Activated CD8-positive, alpha-beta T cell treated with anti-CD3 and anti-CD28 coated beads for 36 hours (primary cell): ENCODE data around the gene KPNA1. TPM values are rescaled to one million over a fixed set of nuclear protein-coding genes. Genes with fewer than 3 reads are reported as not detected.

Source experiments
- ATAC-seq: fragments of 200-7000 bp; cut with Tn5 transposase; one replicate; pipeline ENCODE4 v1.10.0; 2021; ENCODE audit warnings: mild to moderate bottlenecking, moderate library complexity
- CTCF ChIA-PET: fragments of 350-600 bp; sonication (Branson Sonifier 250); formaldehyde crosslinking; loops from one replicate; lab custom pipeline; 2021; ENCODE audit warnings: antibody characterized with exemption; lab: Charles Lee
- POLR2A ChIA-PET: fragments of 350-600 bp; sonication (Branson Sonifier 250); formaldehyde crosslinking; loops from one replicate; lab custom pipeline; 2021; ENCODE audit warnings: antibody characterized with exemption; lab: Charles Lee
- DNase-seq: peaks from one replicate; pipeline ENCODE4 v3.0.0-alpha.2; 2020
- H3K27ac Mint-ChIP-seq: one replicate; pipeline ENCODE4 v1.8.0; 2021; ENCODE audit warnings: mild to moderate bottlenecking, mixed read lengths
- H3K27me3 Mint-ChIP-seq: one replicate; pipeline ENCODE4 v1.8.0; 2021; ENCODE audit warnings: mixed read lengths
- H3K36me3 Mint-ChIP-seq: one replicate; pipeline ENCODE4 v1.8.0; 2021; ENCODE audit warnings: low read depth, mixed read lengths
- H3K4me1 Mint-ChIP-seq: one replicate; pipeline ENCODE4 v1.8.0; 2021; ENCODE audit warnings: low read depth, mixed read lengths
- H3K4me3 Mint-ChIP-seq: one replicate; pipeline ENCODE4 v1.8.0; 2021; ENCODE audit warnings: mild to moderate bottlenecking, moderate library complexity, mixed read lengths
- H3K9me3 Mint-ChIP-seq: one replicate; pipeline ENCODE4 v1.8.0; 2021; ENCODE audit warnings: mixed read lengths
- intact Hi-C: fragments of 100-400 bp; cut with micrococcal nuclease; formaldehyde crosslinking; loops from one replicate; pipeline ENCODE4 v1.10.0; 2022
- total RNA-seq, 2 experiments: library from RNA; stranded (reverse); gene quantifications; one replicate each; pipeline ENCODE4 v1.2.3, GENCODE V29; 2021
- TF ChIP-seq, protein P1 (sequence below): fragments of 200-600 bp; IDR thresholded peaks from one replicate; pipeline ENCODE4 v1.8.0; 2022; ENCODE audit warnings: antibody characterized with exemption, mild to moderate bottlenecking

KPNA1 gene
- total RNA-seq, 2 experiments from 2014 or later = 46.6 to 47.4 TPM

DNA sequence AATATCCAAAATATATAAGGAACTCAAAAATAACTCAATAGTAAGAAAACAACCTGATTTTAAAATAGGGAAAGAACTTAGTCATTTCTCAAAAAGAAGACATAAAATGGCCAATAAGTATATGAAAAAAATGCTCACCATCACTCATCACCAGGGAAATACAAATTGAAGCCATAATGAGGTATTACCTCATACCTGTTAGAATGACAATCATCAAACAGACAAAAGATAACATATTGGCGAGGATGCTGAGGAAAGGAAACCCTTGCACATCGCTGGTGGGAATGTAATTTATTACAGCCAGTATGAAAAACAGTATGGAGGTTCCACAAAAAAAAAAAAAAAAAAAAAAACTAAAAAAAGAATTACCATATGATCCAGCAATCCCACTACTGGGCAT lies 38.2 kb downstream of the KPNA1 start:
- no peak overlapping the region for H3K27ac Mint-ChIP-seq
- intact Hi-C loops = no loop called here
- ChIA-PET CTCF (no interaction called here), POLR2A (no interaction called here)
- H3K36me3 Mint-ChIP-seq = peaks cover 30% of the 10 kb centered on the region
- DNase-seq = no peak
- no peak for ATAC-seq
- H3K4me3 Mint-ChIP-seq = no peak overlapping the region
- H3K9me3 Mint-ChIP-seq = no peaks in the 10 kb centered on the region
- TF ChIP-seq, protein P1, sequence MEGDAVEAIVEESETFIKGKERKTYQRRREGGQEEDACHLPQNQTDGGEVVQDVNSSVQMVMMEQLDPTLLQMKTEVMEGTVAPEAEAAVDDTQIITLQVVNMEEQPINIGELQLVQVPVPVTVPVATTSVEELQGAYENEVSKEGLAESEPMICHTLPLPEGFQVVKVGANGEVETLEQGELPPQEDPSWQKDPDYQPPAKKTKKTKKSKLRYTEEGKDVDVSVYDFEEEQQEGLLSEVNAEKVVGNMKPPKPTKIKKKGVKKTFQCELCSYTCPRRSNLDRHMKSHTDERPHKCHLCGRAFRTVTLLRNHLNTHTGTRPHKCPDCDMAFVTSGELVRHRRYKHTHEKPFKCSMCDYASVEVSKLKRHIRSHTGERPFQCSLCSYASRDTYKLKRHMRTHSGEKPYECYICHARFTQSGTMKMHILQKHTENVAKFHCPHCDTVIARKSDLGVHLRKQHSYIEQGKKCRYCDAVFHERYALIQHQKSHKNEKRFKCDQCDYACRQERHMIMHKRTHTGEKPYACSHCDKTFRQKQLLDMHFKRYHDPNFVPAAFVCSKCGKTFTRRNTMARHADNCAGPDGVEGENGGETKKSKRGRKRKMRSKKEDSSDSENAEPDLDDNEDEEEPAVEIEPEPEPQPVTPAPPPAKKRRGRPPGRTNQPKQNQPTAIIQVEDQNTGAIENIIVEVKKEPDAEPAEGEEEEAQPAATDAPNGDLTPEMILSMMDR = no peak
- peaks cover 68% of the 10 kb centered on the region for H3K4me1 Mint-ChIP-seq
- H3K27me3 Mint-ChIP-seq = no peaks in the 10 kb centered on the region

GRCh38 chr3:122475316-122475715 lies 39.4 kb downstream of the KPNA1 start:
- H3K4me1 Mint-ChIP-seq = peaks cover 65% of the 10 kb centered on the region
- DNase-seq (no peak), ATAC-seq (no peak)
- TF ChIP-seq, protein P1 = no peak
- ChIA-PET POLR2A (no interaction called here), CTCF (no interaction called here)
- H3K9me3 Mint-ChIP-seq = no peaks in the 10 kb centered on the region
- peaks cover 25% of the 10 kb centered on the region for H3K36me3 Mint-ChIP-seq
- intact Hi-C loops = no loop called here
- no peak overlapping the region for H3K4me3 Mint-ChIP-seq
- no peak overlapping the region for H3K27ac Mint-ChIP-seq
- H3K27me3 Mint-ChIP-seq = no peaks in the 10 kb centered on the region

- intact Hi-C loops = no loop called here
- no peak overlapping the region for H3K27ac Mint-ChIP-seq
- no peak overlapping the region for H3K4me3 Mint-ChIP-seq
- DNase-seq (no peak), ATAC-seq (no peak)
- ChIA-PET CTCF (interaction anchor here (1.6 kb wide), 1 partner anchor 36 kb away, joined by 3 read pairs; no protein-coding TSS in a partner anchor), POLR2A (interaction anchor here (1.2 kb wide), 1 partner anchor 27 kb away, joined by 3 read pairs; no protein-coding TSS in a partner anchor)
- H3K27me3 Mint-ChIP-seq = no peaks in the 10 kb centered on the region
- no peaks in the 10 kb centered on the region for H3K9me3 Mint-ChIP-seq
- peaks cover 62% of the 10 kb centered on the region for H3K4me1 Mint-ChIP-seq
- TF ChIP-seq, protein P1 = no peak
- H3K36me3 Mint-ChIP-seq = peaks cover 13% of the 10 kb centered on the region
Observed at GRCh38 chr3:122469659-122470058, 45.1 kb downstream of the KPNA1 start.

DNA sequence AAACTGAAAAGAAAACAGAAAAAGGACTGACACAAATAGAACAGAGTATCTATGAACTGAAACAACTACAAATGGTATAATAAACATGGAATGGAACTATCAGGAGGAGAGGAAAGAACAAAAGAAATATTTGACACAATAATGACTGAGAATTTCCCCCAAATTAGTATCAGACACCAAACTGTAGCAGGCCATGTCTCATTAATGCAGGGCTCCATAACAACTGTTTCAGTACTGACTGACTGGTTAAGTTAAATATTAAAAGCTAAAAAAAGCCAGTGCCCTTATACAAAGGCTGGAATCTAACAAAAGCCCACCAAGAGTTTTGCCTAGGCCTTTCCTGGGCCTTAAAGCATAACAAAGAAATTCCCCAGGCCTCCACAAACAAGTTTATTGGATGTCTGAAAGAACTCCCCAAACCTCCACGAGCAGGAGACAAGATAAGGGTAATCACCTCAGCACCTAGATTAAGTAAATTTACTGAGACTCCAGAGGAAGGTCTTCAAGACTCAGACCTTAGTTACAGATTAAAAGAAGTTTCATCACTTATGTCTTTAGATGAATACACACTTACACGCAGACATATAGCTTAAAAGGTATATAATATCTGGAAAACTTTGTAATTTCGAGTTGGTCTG lies 45.7 kb downstream of the KPNA1 start:
- ChIA-PET CTCF (interaction anchor here (0.9 to 1.6 kb wide), 3 partner anchors 35 to 200 kb away, joined by 3 read pairs; no protein-coding TSS in a partner anchor), POLR2A (interaction anchor here (1.2 to 1.5 kb wide), 2 partner anchors 28 to 46 kb away, joined by 3 to 4 read pairs; partner anchors contain the start of gene KPNA1)
- Mint-ChIP-seq H3K27ac (peak overlapping the region; percentile 29), H3K4me1 (peaks cover 58% of the 10 kb centered on the region), H3K27me3 (no peaks in the 10 kb centered on the region), H3K36me3 (peaks cover 10% of the 10 kb centered on the region), H3K4me3 (no peak overlapping the region), H3K9me3 (no peaks in the 10 kb centered on the region)
- DNase-seq (no peak), ATAC-seq (no peak)
- TF ChIP-seq, protein P1 = no peak
- intact Hi-C loops = no loop called here

- peaks cover 44% of the 10 kb centered on the region for H3K4me1 Mint-ChIP-seq
- POLR2A ChIA-PET = no interaction called here
- no peak overlapping the region for H3K4me3 Mint-ChIP-seq
- TF ChIP-seq, protein P1 = no peak
- no peaks in the 10 kb centered on the region for H3K9me3 Mint-ChIP-seq
- H3K27me3 Mint-ChIP-seq = no peaks in the 10 kb centered on the region
- ATAC-seq (no peak), DNase-seq (no peak)
- CTCF ChIA-PET = no interaction called here
- peaks cover 19% of the 10 kb centered on the region for H3K36me3 Mint-ChIP-seq
- no peak overlapping the region for H3K27ac Mint-ChIP-seq
- intact Hi-C loops = no loop called here
Observed at GRCh38 chr3:122466701-122467240, 48.0 kb downstream of the KPNA1 start.
